Muscle layer of colon (tissue), 2 donors: Measurements from ENCODE around the gene KIF26A.

Source experiments
- H3K27ac ChIP-seq: one replicate; pipeline ENCODE4 v1.7.0; 2013; ENCODE audit warnings: low read depth, mild to moderate bottlenecking, low read length, moderate library complexity
- H3K27me3 ChIP-seq, 2 donors: one replicate each; pipeline ENCODE4 v1.7.0; 2013; ENCODE audit warnings: low read length in 2 of 2, mild to moderate bottlenecking in 2 of 2; ENCODE audit not compliant: insufficient read depth in 2 of 2, control insufficient read depth in 1 of 2
- H3K36me3 ChIP-seq: one replicate; pipeline ENCODE4 v1.7.0; 2013; ENCODE audit warnings: mild to moderate bottlenecking, low read length; ENCODE audit not compliant: insufficient read depth
- H3K4me1 ChIP-seq: one replicate; pipeline ENCODE4 v1.7.0; 2013; ENCODE audit warnings: mild to moderate bottlenecking, low read length; ENCODE audit not compliant: insufficient read depth
- H3K4me3 ChIP-seq, 2 donors: one replicate each; pipeline ENCODE4 v1.7.0; 2013; ENCODE audit warnings: low read length in 2 of 2, low read depth in 1 of 2, mild to moderate bottlenecking in 1 of 2, moderate library complexity in 1 of 2
- H3K9ac ChIP-seq: one replicate; pipeline ENCODE4 v1.7.0; 2013; ENCODE audit warnings: low read length
- H3K9me3 ChIP-seq: one replicate; pipeline ENCODE4 v1.7.0; 2013; ENCODE audit warnings: mild to moderate bottlenecking, low read length
- donor health status: abdominal sarcoma.
- donor health status: Adenocarcinoma of cecum.

Gene KIF26A

DNA sequence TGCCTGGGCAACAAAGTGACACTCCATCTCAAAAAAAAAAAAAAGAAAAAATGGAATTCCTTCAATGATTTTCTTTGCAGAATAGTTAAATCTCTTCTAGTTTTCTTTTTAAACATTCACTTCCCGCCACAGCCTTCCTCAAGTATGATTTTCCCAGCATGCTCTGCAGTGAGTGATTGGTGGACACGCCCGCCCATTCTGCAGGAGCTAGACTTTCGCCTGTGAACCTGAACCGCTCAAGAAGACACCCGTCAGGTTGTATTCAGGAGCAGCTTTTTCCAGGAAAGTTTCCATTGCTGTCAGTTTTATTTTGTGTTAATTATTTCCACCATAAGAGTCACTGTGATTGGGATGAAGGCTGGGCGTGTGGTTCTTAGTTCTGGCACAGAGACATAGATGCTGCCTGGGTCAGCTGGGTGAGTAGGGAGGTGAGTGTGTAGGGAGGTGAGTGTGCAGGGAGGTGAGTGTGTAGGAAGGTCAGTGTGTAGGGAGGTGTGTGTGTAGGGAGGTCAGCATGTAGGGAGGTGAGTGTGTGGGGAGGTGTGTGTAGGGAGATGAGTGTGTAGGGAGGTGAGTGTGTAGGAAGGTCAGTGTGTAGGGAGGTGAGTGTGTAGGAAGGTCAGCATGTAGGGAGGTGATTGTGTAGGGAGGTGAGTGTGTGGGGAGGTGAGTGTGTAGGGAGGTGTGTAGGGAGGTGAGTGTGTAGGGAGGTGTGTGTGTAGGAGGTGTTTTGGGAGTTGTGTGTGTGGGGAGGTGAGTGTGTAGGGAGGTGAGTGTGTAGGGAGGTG, 76.2 kb downstream of the KIF26A start:
- Histone ChIP-seq H3K27ac (no peak overlapping the region), H3K27me3 (peaks cover 0 to 3% of the 10 kb centered on the region in 2 donors), H3K36me3 (no peaks in the 10 kb centered on the region), H3K9me3 (no peaks in the 10 kb centered on the region), H3K9ac (no peak overlapping the region), H3K4me1 (no peaks in the 10 kb centered on the region), H3K4me3 (no peak overlapping the region)

DNA sequence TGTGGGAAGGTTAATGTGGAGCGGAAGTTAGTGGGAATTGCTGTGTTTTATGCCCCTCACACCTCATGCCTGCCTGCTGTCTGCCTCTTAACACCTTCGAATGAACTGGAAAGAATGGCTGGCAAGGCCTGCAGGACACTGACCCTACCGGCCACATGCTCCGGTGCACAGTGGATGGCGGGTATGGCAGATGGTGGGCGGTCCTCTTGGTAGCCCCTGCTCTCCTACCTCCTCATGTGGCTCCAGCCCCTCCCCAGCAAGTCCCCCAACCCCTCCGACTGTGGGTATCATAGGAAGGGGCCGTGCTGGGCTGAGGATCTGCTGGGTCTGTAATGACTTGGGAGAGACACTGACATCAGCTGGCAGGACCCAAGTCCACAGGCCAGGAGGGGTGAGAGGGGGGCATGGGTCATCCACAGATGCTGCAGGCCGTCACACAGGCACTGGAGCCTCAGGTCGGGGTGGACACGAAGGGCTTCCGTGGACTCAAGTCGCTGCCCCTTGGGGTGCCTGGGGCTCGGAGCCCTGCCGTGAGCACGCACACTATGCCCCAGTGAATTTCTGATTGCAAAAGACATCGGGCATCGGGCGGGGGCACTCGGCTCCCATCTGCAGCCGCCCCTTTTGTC, 77.4 kb downstream of the KIF26A start:
- H3K9me3 ChIP-seq: no peaks in the 10 kb centered on the region
- H3K27me3 ChIP-seq: peaks cover 0 to 3% of the 10 kb centered on the region in 2 donors
- no peak overlapping the region for H3K27ac ChIP-seq
- H3K4me1 ChIP-seq: no peaks in the 10 kb centered on the region
- H3K9ac ChIP-seq: no peak overlapping the region
- H3K4me3 ChIP-seq: no peak overlapping the region
- H3K36me3 ChIP-seq: no peaks in the 10 kb centered on the region

DNA sequence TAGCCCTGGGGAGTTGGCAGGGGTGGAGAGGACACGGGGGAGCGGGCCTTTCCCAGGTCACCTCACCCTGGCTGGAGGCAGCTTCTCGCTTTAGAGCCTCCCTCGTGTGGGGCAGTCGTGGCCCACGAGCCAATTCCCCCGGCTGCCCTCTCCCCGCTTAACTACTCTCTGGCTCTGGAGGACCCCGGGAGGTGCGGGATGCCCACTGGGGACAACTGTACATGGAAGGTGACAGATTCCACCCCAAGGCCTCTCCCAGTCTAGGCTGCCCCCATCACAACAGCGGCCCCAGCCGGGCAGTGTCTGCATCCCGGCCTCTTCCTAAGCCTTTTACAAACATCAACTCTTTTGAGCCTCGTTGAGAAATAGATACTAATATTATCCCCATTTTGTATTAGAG, 78.1 kb downstream of the KIF26A start:
- Histone ChIP-seq H3K9ac (no peak overlapping the region), H3K27me3 (peaks cover 0 to 3% of the 10 kb centered on the region in 2 donors), H3K4me1 (no peaks in the 10 kb centered on the region), H3K9me3 (no peaks in the 10 kb centered on the region), H3K27ac (no peak overlapping the region), H3K4me3 (no peak overlapping the region), H3K36me3 (no peaks in the 10 kb centered on the region)

DNA sequence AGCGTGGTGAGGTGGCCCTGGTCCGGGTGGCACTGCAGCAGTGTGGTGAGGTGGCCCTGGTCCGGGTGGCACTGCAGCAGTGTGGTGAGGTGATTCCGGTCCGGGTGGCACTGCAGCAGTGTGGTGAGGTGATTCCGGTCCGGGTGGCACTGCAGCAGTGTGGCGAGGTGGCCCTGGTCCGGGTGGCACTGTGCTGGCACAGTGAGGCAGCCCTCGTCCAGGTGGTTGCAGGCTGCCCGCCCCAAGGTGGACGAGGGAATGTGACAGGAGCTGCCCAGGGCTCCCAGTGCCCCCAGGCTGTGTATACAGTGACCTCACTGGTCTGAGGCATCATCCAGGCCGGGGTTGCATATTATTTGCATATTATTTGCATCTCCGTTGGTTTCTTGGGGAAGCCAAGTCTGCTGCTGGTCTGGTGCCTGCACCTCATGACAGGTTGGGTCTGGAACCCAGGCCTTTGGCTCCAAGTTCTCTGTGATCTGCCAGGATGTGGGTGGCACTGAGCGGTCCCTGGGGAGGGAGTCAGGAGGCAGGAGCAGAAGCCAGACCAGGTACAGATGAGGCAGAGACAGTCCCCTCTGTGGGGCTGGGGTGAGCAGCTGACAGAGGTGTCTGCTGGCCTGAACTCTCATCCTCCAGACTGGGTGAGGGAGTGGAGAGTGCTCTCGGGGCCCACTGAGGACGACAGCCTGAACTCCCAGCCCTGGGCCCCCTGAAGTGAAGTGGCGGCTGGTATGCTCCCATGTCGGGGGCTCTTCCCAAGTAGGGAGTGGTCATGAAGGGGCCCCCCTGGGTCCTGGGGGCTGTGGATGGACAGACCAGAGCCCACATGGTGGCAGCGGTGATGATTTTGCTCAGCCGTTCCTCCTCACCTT, 79.3 kb downstream of the KIF26A start:
- H3K4me3 ChIP-seq: no peak overlapping the region
- peaks cover 0 to 1% of the 10 kb centered on the region in 2 donors for H3K27me3 ChIP-seq

DNA sequence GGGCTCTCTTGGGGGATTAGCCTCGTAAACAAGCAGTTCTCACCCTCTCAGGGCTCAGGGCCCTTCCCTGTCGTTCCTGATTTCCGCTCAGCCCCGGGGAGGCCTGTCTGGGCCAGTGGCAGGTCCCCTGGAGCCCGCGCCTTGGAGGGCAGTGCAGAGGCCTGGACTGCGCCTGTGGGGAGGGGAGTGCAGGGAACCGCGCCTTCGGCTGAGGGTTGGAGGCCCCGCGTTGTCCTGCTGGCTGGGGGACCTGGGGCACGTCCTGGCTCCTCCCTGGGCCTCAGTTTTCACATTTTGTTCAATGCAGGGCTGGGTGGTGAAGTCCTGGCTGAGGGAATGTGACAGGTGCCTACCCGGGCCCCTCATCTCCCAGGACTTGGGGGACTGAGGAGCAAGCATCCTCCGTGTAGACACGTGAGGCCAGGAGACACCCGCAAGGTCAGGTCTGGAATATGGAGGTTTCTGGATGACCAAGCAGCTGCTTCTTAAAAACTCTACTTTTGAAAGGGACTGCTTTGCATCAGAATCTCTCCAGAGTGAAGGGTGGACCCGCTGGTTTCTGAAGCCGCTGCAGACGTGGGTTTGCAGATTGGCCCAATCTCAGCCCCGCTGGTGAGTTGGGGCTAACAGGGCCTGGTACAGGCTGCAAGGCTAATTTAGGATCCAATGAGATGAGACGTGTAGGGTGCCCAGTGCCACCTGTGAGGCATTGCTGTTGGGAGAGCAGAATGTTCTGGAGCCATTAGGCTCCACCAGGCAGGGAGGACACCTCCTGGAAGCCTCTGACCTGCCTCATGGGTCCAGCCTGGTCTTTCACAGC, 80.2 kb downstream of the KIF26A start:
- Histone ChIP-seq H3K27ac (no peak overlapping the region), H3K4me3 (no peak overlapping the region), H3K36me3 (no peaks in the 10 kb centered on the region), H3K27me3 (no peaks in the 10 kb centered on the region), H3K9ac (no peak overlapping the region), H3K4me1 (no peaks in the 10 kb centered on the region), H3K9me3 (no peaks in the 10 kb centered on the region)

More for the DNA sequence above, 79.3 kb downstream of the KIF26A start:
- no peak overlapping the region for H3K9ac ChIP-seq
- no peaks in the 10 kb centered on the region for H3K9me3 ChIP-seq
- H3K4me1 ChIP-seq: no peaks in the 10 kb centered on the region
- no peaks in the 10 kb centered on the region for H3K36me3 ChIP-seq
- no peak overlapping the region for H3K27ac ChIP-seq

DNA sequence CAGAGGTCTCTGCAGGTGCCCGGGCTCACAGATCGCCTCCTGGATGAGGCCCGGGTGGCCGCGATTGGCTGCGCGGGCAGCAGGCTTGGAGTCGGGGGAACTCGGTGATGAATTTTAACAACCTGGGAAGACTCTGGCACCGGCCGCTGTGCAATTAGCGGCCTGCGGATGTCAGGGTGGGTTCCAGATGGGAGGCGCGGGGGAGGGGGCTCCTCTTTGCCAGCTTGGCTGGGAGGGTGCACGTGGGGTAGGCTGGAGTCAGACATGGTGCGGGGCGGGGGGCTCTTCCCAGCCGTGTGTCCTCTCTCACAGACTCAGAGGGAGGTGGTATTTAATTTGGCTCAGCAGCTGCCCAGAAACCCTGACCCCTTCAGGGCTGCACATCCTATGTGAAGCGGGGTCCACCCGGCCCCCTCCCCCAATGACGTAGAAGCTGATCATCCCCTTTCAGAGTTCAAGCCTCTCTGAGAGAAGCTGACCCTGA, 81.4 kb downstream of the KIF26A start:
- H3K36me3 ChIP-seq: no peaks in the 10 kb centered on the region
- no peaks in the 10 kb centered on the region for H3K27me3 ChIP-seq
- no peak overlapping the region for H3K27ac ChIP-seq
- no peak overlapping the region for H3K4me3 ChIP-seq
- no peaks in the 10 kb centered on the region for H3K9me3 ChIP-seq
- H3K4me1 ChIP-seq: no peaks in the 10 kb centered on the region
- H3K9ac ChIP-seq: no peak overlapping the region

DNA sequence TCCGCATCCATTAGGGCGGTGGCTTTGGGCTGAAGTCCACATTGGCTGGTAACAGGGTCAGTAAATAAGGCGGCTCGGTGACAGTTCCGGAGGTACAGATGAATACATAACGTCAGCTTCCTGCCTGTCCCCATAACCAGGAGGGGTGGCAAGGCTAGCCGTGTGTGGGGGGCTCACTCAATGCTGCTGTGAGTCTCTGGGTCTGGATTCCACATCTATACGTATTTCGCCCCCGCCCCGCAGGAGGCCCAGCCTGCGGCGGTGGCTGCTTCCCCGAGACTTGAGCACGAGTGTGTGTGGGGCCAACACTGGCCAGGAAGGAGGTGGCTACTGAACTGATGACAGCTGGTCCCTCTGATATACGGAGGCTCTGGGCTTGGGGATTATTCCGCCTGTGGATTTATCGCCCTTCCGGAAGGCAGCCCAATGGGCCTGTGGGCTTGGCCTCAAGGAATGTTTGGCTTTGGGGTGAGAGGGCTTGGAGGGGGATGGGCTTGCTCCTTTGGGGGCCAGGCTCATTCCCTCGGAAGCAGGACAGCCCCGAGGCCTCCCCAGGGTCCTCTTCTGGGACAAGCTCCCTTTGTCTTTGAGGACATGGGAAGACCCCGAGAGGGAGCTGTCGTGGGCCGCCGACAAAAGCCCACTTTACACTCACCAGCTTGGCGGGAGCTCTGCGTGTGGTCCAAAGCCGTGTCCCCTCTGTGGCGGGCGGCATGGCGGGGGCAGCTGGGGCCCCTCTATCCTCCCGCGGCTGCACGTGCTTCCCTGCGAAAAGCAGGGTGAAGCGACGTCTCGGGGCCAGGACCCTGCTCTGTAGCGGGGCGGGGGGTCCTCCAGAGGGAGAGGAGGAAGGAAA, 82.1 kb downstream of the KIF26A start:
- no peak overlapping the region for H3K27ac ChIP-seq
- no peaks in the 10 kb centered on the region for H3K27me3 ChIP-seq
- no peak overlapping the region for H3K4me3 ChIP-seq
- no peaks in the 10 kb centered on the region for H3K4me1 ChIP-seq
- no peak overlapping the region for H3K9ac ChIP-seq
- no peaks in the 10 kb centered on the region for H3K9me3 ChIP-seq
- no peaks in the 10 kb centered on the region for H3K36me3 ChIP-seq

DNA sequence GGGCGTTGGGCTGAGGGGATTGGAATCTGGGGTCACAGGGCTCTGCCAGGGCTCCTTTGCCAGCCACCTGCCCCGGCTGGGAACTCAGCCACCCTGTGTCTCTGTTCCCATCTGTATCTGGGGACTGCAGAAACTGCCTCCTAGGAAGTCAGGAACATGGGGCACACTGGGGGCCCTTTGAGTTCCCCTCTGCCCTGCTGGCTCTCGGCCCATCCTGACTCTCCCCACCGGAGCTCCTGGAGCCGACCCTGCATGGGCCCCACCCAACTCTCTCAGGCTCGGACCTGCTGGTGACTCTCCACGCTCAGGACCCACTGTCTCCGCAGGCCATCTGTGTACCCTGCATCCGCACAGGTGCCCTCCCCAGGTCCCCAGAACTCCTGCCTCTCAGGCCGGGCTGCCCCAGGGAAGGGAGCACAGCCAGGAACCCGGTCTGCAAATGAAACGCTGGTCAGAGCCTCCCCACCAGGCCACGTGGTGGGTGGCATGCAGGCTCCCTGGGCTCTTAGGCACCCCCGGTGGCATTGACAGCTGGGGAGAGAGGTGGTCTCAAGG, 82.8 kb downstream of the KIF26A start:
- H3K9me3 ChIP-seq: no peaks in the 10 kb centered on the region
- no peaks in the 10 kb centered on the region for H3K4me1 ChIP-seq
- no peaks in the 10 kb centered on the region for H3K27me3 ChIP-seq
- H3K27ac ChIP-seq: no peak overlapping the region
- no peak overlapping the region for H3K4me3 ChIP-seq
- no peak overlapping the region for H3K9ac ChIP-seq
- H3K36me3 ChIP-seq: no peaks in the 10 kb centered on the region

DNA sequence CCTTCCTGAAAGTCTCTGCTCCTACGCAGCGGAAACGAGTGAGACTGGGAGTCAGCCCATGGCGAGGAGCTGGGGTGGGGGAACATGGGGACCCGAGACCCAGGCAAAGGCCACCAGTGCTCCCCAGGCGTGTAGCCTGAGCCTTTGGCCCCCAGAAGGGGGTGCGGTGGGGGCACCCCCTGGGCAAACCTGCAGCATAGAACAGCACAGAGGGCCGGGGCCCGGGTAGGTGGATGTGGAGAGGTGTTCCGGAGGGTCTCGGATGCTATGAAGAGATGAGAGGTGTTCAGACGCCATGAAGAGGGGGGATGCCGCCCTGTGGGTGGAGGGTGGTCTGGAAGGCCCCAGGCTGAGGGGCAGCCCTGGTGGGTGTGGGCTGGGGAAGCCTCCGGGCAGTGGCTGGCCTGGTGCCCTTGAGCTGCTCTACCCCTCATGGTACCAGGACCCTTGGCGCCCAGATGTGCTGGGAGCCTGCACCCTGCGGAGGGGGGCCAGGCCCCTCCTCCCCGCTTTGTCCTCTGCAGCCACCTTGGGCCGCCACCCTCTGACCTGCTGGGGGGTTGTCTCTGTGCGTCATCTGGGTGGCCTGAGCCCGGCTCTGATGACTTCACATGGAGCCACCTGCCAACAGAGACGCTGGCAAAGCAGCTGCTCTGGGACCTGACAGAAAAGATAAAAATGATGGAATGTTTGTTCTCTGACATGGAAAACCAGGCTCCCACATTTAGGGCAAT, 83.4 kb downstream of the KIF26A start:
- Histone ChIP-seq H3K9ac (no peak overlapping the region), H3K36me3 (no peaks in the 10 kb centered on the region), H3K27me3 (no peaks in the 10 kb centered on the region), H3K9me3 (no peaks in the 10 kb centered on the region), H3K27ac (no peak overlapping the region), H3K4me3 (no peak overlapping the region), H3K4me1 (no peaks in the 10 kb centered on the region)
